MM.1S (cell line): Measurements from ENCODE around the gene MFNG.

Experiments used
- CTCF ChIP-seq: fragments of 300-600 bp; sonication (generic); IDR thresholded peaks from 2 replicates; pipeline ENCODE4 v1.5.1; 2016; ENCODE audit warnings: antibody characterized with exemption, low read length, mixed read lengths
- EZH2 ChIP-seq: fragments of 300-600 bp; sonication (generic); optimal IDR thresholded peaks from 2 replicates; pipeline ENCODE3; 2017; ENCODE audit warnings: low read depth, mild to moderate bottlenecking, antibody characterized with exemption, low read length, mixed read lengths
- EZH2phosphoT487 ChIP-seq: fragments of 300-600 bp; sonication (generic); IDR thresholded peaks from 2 replicates; pipeline ENCODE4 v1.6.1; 2018; ENCODE audit warnings: antibody characterized with exemption, low read length

DNA sequence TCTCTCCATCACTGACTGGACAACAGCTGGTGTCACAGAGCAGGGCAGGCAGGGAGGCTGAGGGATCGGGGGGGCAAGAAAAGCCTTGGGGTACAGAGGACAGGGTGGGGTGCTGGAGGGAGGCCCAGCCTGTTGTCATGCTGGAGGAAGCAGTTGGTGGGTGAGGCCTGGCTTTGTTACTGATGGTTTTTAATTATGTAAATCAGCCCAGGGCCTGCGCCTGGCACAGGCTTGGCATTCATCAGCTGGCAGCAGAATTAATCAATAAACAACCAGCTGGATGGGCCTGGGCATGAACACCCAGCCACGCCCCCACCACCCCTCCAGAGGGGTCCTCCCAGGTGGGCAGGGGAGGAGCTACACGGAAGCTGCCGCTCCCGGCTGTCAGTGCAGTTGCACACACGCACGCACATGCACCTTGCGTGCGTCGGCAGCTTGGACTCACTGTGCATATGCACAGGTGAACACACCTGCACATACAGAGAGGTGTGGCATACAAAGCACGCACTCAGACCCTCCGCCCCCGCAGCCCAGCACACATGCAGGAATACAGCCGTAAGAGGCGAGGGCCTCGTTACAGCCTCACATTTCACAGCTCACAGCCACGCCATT, 37.6 kb downstream of the MFNG start:
- no peak for TF ChIP-seq EZH2phosphoT487
- no peak for TF ChIP-seq CTCF
- TF ChIP-seq EZH2: no peak
